ENCODE data around the gene ST7L. TPM values are rescaled to one million over a fixed set of nuclear protein-coding genes. Genes with fewer than 3 reads are reported as not detected.

ST7L gene
- total RNA-seq, 4 donors from 2014 or later = 9.4 to 25.0 (median 12.4) TPM

DNA sequence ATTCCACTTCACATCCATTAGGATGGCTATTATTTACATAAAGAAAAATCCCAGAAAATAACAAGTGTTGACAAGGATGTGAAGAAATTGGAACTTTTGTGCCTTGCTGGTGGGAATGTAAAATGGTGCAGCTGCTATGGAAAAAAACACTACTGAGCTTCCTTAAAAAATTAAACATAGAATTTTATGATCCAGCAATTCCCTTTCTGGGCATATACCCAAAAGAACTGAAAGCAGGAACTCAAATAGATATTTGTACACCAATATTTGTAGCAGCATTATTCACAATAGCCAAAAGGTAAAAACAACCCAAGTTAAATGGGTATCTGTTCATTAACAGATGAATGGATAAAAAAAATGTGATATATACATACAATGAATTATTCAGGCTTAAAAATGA, 64.5 kb downstream of the ST7L start:
- Histone ChIP-seq H3K36me3 (peaks cover 0 to 46% (median 0%) of the 10 kb centered on the region in 3 donors), H3K27me3 (no peaks in the 10 kb centered on the region), H3K9me3 (no peaks in the 10 kb centered on the region), H3K27ac (no peak overlapping the region), H3K4me3 (no peak overlapping the region), H3K4me1 (no peaks in the 10 kb centered on the region)
- intact Hi-C loops (cut with DNase I) = no loop called here
- no peak for DNase-seq
- no peak for TF ChIP-seq POLR2A (IDR thresholded peaks at IDR 0.05)
- TF ChIP-seq, protein P1, sequence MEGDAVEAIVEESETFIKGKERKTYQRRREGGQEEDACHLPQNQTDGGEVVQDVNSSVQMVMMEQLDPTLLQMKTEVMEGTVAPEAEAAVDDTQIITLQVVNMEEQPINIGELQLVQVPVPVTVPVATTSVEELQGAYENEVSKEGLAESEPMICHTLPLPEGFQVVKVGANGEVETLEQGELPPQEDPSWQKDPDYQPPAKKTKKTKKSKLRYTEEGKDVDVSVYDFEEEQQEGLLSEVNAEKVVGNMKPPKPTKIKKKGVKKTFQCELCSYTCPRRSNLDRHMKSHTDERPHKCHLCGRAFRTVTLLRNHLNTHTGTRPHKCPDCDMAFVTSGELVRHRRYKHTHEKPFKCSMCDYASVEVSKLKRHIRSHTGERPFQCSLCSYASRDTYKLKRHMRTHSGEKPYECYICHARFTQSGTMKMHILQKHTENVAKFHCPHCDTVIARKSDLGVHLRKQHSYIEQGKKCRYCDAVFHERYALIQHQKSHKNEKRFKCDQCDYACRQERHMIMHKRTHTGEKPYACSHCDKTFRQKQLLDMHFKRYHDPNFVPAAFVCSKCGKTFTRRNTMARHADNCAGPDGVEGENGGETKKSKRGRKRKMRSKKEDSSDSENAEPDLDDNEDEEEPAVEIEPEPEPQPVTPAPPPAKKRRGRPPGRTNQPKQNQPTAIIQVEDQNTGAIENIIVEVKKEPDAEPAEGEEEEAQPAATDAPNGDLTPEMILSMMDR (IDR thresholded peaks at IDR 0.05) = no peak

DNA sequence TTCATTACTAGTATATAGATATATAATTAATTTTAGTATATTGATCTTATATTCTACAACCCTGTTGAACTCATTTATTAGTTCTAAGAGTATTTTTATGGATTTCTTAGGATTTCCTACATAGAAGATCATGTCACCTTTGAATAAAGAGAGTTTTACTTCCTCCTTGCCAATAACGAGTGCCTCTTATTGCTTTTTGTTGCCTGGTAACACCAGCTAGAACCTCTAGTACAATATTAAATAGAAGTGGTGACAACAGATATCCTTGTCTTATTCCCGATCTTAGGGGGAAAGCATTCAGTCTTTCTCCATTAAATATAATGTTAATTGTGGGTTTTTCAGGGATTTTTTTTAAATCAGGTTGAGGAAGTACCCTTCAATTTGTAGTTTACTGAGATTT, 69.4 kb downstream of the ST7L start:
- WGBS, 2 donors = 73 to 88% methylated on average over 2 of the region's 2 CpGs
- Histone ChIP-seq H3K4me3 (no peak overlapping the region), H3K4me1 (peaks cover 0 to 12% (median 0%) of the 10 kb centered on the region in 3 donors), H3K9me3 (no peaks in the 10 kb centered on the region), H3K27ac (no peak overlapping the region), H3K27me3 (no peaks in the 10 kb centered on the region), H3K36me3 (peaks cover 0 to 41% (median 0%) of the 10 kb centered on the region in 3 donors)
- intact Hi-C loops (cut with DNase I) = no loop called here
- TF ChIP-seq, protein P1 (IDR thresholded peaks at IDR 0.05) = no peak
- no peak for TF ChIP-seq POLR2A (IDR thresholded peaks at IDR 0.05)
- DNase-seq = no peak

DNA sequence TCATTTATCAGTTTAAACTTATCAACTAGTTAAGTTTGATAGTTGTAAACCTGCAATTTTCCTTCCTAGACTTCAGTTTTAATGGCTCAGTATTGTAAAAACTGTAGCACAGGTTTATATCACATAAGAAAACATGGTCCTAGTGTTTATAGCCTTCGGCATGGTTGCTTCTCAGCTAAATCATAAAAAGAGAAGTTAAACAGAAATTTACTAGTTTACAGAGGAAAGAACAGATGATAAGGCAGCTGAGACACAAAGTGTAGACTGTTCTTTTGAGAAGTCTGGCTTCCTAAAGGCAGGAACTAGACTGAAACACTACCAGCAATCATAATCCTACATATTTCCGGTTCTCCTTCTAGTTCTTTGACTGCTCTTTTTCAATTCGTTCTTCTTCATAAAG, 70.4 kb downstream of the ST7L start:
- intact Hi-C loops (cut with DNase I) = no loop called here
- no peak for DNase-seq
- no peak overlapping the region for H3K4me3 ChIP-seq
- WGBS, 2 donors = 63 to 87% methylated on average over 3 of the region's 3 CpGs
- TF ChIP-seq, protein P1 (IDR thresholded peaks at IDR 0.05) = no peak
- TF ChIP-seq POLR2A (IDR thresholded peaks at IDR 0.05) = no peak
- peaks cover 0 to 33% (median 0%) of the 10 kb centered on the region in 3 donors for H3K36me3 ChIP-seq
- H3K27me3 ChIP-seq = no peaks in the 10 kb centered on the region
- no peak overlapping the region for H3K27ac ChIP-seq
- H3K4me1 ChIP-seq = peaks cover 0 to 19% (median 4%) of the 10 kb centered on the region in 3 donors
- H3K9me3 ChIP-seq = no peaks in the 10 kb centered on the region

DNA sequence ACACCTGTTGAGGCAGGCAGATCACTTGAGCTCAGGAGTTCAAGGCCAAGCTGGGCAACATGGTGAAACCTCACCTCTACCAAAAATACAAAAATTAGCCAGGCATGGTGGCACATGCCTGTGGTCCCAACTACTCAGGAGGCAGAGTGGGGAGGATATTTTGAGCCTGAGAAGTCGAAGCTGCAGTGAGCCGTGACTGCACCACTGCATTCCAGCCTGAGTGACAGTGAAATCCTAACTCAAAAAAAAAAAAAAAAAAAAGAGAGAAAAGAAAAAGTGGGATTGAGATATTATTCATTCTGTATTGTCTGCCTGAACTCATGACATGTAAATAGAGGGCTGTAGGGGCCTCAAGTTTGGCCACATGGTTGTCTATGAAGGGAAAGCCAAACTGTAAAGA, 72.9 kb downstream of the ST7L start:
- Histone ChIP-seq H3K4me3 (no peak overlapping the region), H3K27ac (no peak overlapping the region), H3K36me3 (peaks cover 0 to 47% (median 0%) of the 10 kb centered on the region in 3 donors), H3K4me1 (peaks cover 0 to 19% (median 4%) of the 10 kb centered on the region in 3 donors), H3K9me3 (no peaks in the 10 kb centered on the region), H3K27me3 (no peaks in the 10 kb centered on the region)
- TF ChIP-seq, protein P1 (IDR thresholded peaks at IDR 0.05) = no peak
- TF ChIP-seq POLR2A (IDR thresholded peaks at IDR 0.05) = no peak
- no peak for DNase-seq
- intact Hi-C loops (cut with DNase I) = no loop called here
- WGBS, 2 donors = 90 to 100% methylated on average over 2 of the region's 2 CpGs

DNA sequence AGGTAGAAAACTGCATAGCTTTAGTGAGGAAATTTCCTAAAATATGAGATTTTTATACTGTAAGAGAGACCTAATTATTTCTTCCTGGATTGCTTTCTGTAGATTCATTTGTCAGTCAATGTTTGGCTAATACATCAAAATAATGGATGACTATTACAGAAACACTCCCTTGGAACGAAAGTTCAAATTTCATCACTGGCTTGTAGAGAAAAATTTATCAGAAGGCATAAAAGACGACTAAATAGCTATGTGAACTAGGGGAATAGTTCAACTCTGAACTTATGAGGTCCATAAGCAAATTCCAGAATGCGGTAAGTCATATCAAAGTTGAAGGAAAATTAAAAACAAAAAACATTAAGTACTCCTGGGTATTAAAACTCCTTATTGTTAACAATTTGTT, 74.2 kb downstream of the ST7L start:
- 53 to 59% methylated on average over 3 of the region's 3 CpGs for WGBS, 2 donors
- Histone ChIP-seq H3K27ac (peak overlapping the region in 3 of 4 donors; percentile 61 to 77 (median 62)), H3K4me3 (no peak overlapping the region)

More for the DNA sequence above, 74.2 kb downstream of the ST7L start:
- Histone ChIP-seq H3K4me1 (peaks cover 0 to 19% (median 4%) of the 10 kb centered on the region in 3 donors), H3K36me3 (peaks cover 0 to 54% (median 0%) of the 10 kb centered on the region in 3 donors), H3K9me3 (no peaks in the 10 kb centered on the region), H3K27me3 (no peaks in the 10 kb centered on the region)
- no peak for DNase-seq
- no peak for TF ChIP-seq POLR2A (IDR thresholded peaks at IDR 0.05)
- TF ChIP-seq, protein P1 (IDR thresholded peaks at IDR 0.05) = no peak
- intact Hi-C loops (cut with DNase I) = no loop called here
